IMR-90 (cell line): ENCODE data around the gene NUDT6. TPM values are rescaled to one million over a fixed set of nuclear protein-coding genes. Genes with fewer than 3 reads are reported as not detected.
"Not testable (repeated sequence)": the region's sequence is repeated elsewhere in the genome, so short reads cannot be mapped to it uniquely, and the experiment has no call there.

Experiments
- ATAC-seq: fragments of 200-7000 bp; cut with Tn5 transposase; 2 replicates; pipeline ENCODE4 v1.9.1; 2020; ENCODE audit warnings: low read depth, mild to moderate bottlenecking, moderate library complexity
- BruUV-seq: library from RNA; stranded (reverse); fragments of 400-500 nt; replicated peaks from 2 replicates; lab custom pipeline; 2021; lab: Mats Ljungman, UMichigan
- CTCF ChIA-PET: fragments of 300-600 bp; formaldehyde crosslinking; extraction: SDS; loops from one replicate; lab custom pipeline; 2021; ENCODE audit warnings: antibody characterized with exemption; lab: Yijun Ruan, JAX
- POLR2A ChIA-PET: fragments of 300-600 bp; sonication (Branson Sonifier 250); formaldehyde crosslinking; loops from one replicate; lab custom pipeline; 2022; ENCODE audit warnings: antibody characterized with exemption; ENCODE audit not compliant: unreplicated experiment; lab: Charles Lee
- DNase-seq: peaks from one replicate; pipeline ENCODE4 v3.0.0; 2013
- H2AFZ ChIP-seq: replicated peaks from 2 replicates; pipeline ENCODE3; 2013; ENCODE audit warnings: low read length, mild to moderate bottlenecking; ENCODE audit not compliant: poor library complexity
- H2AK5ac ChIP-seq: 2 replicates; pipeline ENCODE4 v1.6.1; 2013; ENCODE audit warnings: low read depth, low read length, inconsistent platforms
- H2AK9ac ChIP-seq: replicated peaks from 2 replicates; pipeline ENCODE3; 2013; ENCODE audit warnings: mild to moderate bottlenecking, low read depth, low read length, moderate library complexity; ENCODE audit not compliant: poor library complexity
- H2BK120ac ChIP-seq: 2 replicates; pipeline ENCODE4 v1.6.1; 2013; ENCODE audit warnings: low read depth, low read length, inconsistent platforms
- H2BK15ac ChIP-seq: 3 replicates; pipeline ENCODE4 v1.6.1; 2013; ENCODE audit warnings: low read depth, low read length, inconsistent platforms
- H2BK20ac ChIP-seq: 2 replicates; pipeline ENCODE4 v1.6.1; 2013; ENCODE audit warnings: low read depth, mild to moderate bottlenecking, inconsistent platforms, low read length, moderate library complexity
- H2BK5ac ChIP-seq: 2 replicates; pipeline ENCODE4 v1.6.1; 2013; ENCODE audit warnings: mild to moderate bottlenecking, low read depth, low read length, inconsistent platforms; ENCODE audit not compliant: poor library complexity, severe bottlenecking
- H3K14ac ChIP-seq: replicated peaks from 2 replicates; pipeline ENCODE4 v1.6.1; 2013; ENCODE audit warnings: low read depth, low read length, inconsistent platforms
- H3K18ac ChIP-seq: 2 replicates; pipeline ENCODE4 v1.6.1; 2013; ENCODE audit warnings: low read depth, low read length, control low read depth
- H3K23ac ChIP-seq: 2 replicates; pipeline ENCODE4 v1.6.1; 2013; ENCODE audit warnings: low read depth, low read length, inconsistent platforms
- H3K27ac ChIP-seq: 2 replicates; pipeline ENCODE4 v1.5.1; 2013; ENCODE audit warnings: mild to moderate bottlenecking, control low read depth, low read length; ENCODE audit not compliant: insufficient read depth
- H3K27me3 ChIP-seq: 2 replicates; pipeline ENCODE4 v1.6.1; 2013; ENCODE audit warnings: low read length; ENCODE audit not compliant: control insufficient read depth, insufficient read depth
- H3K36me3 ChIP-seq: 2 replicates; pipeline ENCODE4 v1.6.1; 2013; ENCODE audit warnings: low read length, mixed read lengths; ENCODE audit not compliant: control insufficient read depth, insufficient read depth
- H3K4ac ChIP-seq: 2 replicates; pipeline ENCODE4 v1.6.1; 2013; ENCODE audit warnings: low read depth, low read length, inconsistent platforms
- H3K4me1 ChIP-seq: 2 replicates; pipeline ENCODE4 v1.6.1; 2013; ENCODE audit warnings: low read length, mixed read lengths; ENCODE audit not compliant: control insufficient read depth, insufficient read depth
- H3K4me2 ChIP-seq: 2 replicates; pipeline ENCODE4 v1.6.1; 2013; ENCODE audit warnings: low read depth, mild to moderate bottlenecking, control low read depth, low read length, moderate library complexity
- H3K4me3 ChIP-seq: 2 replicates; pipeline ENCODE4 v1.5.1; 2013; ENCODE audit warnings: low read depth, mild to moderate bottlenecking, control low read depth, low read length, moderate library complexity; ENCODE audit not compliant: insufficient read depth
- H3K56ac ChIP-seq: 2 replicates; pipeline ENCODE4 v1.6.1; 2013; ENCODE audit warnings: low read length, inconsistent platforms; ENCODE audit not compliant: insufficient read depth; ENCODE audit errors: extremely low read depth
- H3K79me1 ChIP-seq, 2 experiments: 2 replicates each; pipeline ENCODE4 v1.6.1; 2013; ENCODE audit warnings: low read length in 2 of 2, inconsistent platforms in 1 of 2, low read depth in 1 of 2
- H3K9ac ChIP-seq: 2 replicates; pipeline ENCODE4 v1.6.1; 2013; ENCODE audit warnings: low read depth, low read length, control low read depth
- H3K9me1 ChIP-seq: 2 replicates; pipeline ENCODE4 v1.6.1; 2013; ENCODE audit warnings: low read length, inconsistent platforms; ENCODE audit not compliant: insufficient read depth
- H3K9me3 ChIP-seq: 2 replicates; pipeline ENCODE4 v1.6.1; 2013; ENCODE audit warnings: low read length; ENCODE audit not compliant: control insufficient read depth, insufficient read depth
- H4K20me1 ChIP-seq: 2 replicates; pipeline ENCODE4 v1.6.1; 2013; ENCODE audit warnings: low read length, inconsistent platforms; ENCODE audit not compliant: insufficient read depth
- H4K5ac ChIP-seq: 2 replicates; pipeline ENCODE4 v1.6.1; 2013; ENCODE audit warnings: mild to moderate bottlenecking, low read depth, low read length, control low read depth
- H4K8ac ChIP-seq, 2 experiments: 2 replicates each; pipeline ENCODE4 v1.6.1; 2013; ENCODE audit warnings: low read depth in 2 of 2, low read length in 2 of 2, control low read depth in 1 of 2, inconsistent platforms in 1 of 2
- H4K91ac ChIP-seq: 2 replicates; pipeline ENCODE4 v1.6.1; 2013; ENCODE audit warnings: low read depth, low read length, inconsistent platforms; ENCODE audit not compliant: insufficient read depth
- WGBS, 2 experiments: methylation state at CpG; one replicate each; pipeline versions ENCODE4 v1.1.5 to v1.1.7; 2013; ENCODE audit warnings: missing lambda C conversion rate in 2 of 2; ENCODE audit not compliant: insufficient read length in 1 of 2; ENCODE audit errors: extremely low coverage in 2 of 2; 5-methylcytosine and 5-hydroxymethylcytosine counted together
- dilution Hi-C: fragments of 300-500 bp; cut with HindIII; formaldehyde crosslinking; loops from one replicate; pipeline ENCODE4 v1.14.3; 2018; ENCODE audit warnings: low sequenced_read_pairs; ENCODE audit not compliant: unreplicated experiment
- in situ Hi-C: fragments of 300-500 bp; cut with MboI; formaldehyde crosslinking; loops from 3 replicates; pipeline ENCODE4 v1.14.3; 2019; ENCODE audit warnings: low sequenced_read_pairs, inconsistent platforms, mixed read lengths
- intact Hi-C: fragments of 100-400 bp; cut with micrococcal nuclease; formaldehyde crosslinking; loops from 2 replicates; pipeline ENCODE4 v1.10.0; 2022
- polyA plus RNA-seq, 3 experiments: library from polyadenylated mRNA; depleted of rRNA; stranded (reverse); fragments of >200 nt; gene quantifications; 2 replicates each; pipeline ENCODE4 v1.2.3, GENCODE V29; 2012; ENCODE audit warnings: low replicate concordance in 1 of 3
- total RNA-seq: library from RNA; depleted of rRNA; stranded (reverse); fragments of >200 nt; gene quantifications from 2 replicates; pipeline ENCODE4 v1.2.3, GENCODE V29; 2012

Gene NUDT6
- total and polyA plus RNA-seq, 2 of the 4 experiments (the other 2 are of a cell fraction): 2.7 to 4.8 TPM

GRCh38 chr4:122868235-122868634, 54.2 kb downstream of the NUDT6 start:
- H3K36me3 ChIP-seq, H3K9ac ChIP-seq, POLR2A ChIA-PET, H3K23ac ChIP-seq, in situ Hi-C loops, H3K9me1 ChIP-seq, H4K8ac ChIP-seq, H3K14ac ChIP-seq, H2BK5ac ChIP-seq, DNase-seq, H4K91ac ChIP-seq, H3K27me3 ChIP-seq, H2BK20ac ChIP-seq, BruUV-seq, dilution Hi-C loops, H2AK5ac ChIP-seq, H3K4ac ChIP-seq, H2BK120ac ChIP-seq, H3K4me1 ChIP-seq, CTCF ChIA-PET, H2BK15ac ChIP-seq, H3K56ac ChIP-seq, H3K9me3 ChIP-seq, H3K27ac ChIP-seq, H3K18ac ChIP-seq, H3K4me2 ChIP-seq, H3K4me3 ChIP-seq, H4K5ac ChIP-seq, H2AK9ac ChIP-seq, H2AFZ ChIP-seq, intact Hi-C loops, ATAC-seq: not testable (repeated sequence)
- Histone ChIP-seq H4K20me1 (peaks cover 10% of the 10 kb centered on the region; the same call in 1 of the 2 replicates), H3K79me1 (peaks cover 7 to 41% of the 10 kb centered on the region in 2 experiments)
- WGBS, 2 experiments: no CpG with 5 or more reads among the region's 3 CpGs
